Measurements from ENCODE around the gene MFNG.

DNA sequence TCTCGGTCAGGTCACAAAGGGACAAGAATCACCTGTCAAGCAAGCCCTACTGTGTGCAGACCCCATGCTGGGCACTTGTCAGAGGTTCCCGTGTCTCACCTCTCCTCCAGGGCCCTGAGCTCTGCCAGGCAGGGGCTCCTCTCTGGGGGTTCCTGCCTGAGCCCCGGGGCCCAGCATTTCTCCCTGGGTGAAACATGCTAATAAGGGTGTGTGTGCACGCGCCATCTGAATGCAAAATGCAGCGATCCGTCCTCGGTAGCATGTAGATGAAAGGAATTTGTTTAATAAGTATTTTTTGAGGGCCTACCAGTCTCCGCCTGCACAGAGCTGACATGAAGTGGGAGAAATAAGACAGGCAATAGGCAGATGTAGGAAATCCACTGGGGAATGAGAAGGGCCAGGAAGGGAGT is 64.7 kb downstream of the MFNG start:
- TF ChIP-seq, protein P1, sequence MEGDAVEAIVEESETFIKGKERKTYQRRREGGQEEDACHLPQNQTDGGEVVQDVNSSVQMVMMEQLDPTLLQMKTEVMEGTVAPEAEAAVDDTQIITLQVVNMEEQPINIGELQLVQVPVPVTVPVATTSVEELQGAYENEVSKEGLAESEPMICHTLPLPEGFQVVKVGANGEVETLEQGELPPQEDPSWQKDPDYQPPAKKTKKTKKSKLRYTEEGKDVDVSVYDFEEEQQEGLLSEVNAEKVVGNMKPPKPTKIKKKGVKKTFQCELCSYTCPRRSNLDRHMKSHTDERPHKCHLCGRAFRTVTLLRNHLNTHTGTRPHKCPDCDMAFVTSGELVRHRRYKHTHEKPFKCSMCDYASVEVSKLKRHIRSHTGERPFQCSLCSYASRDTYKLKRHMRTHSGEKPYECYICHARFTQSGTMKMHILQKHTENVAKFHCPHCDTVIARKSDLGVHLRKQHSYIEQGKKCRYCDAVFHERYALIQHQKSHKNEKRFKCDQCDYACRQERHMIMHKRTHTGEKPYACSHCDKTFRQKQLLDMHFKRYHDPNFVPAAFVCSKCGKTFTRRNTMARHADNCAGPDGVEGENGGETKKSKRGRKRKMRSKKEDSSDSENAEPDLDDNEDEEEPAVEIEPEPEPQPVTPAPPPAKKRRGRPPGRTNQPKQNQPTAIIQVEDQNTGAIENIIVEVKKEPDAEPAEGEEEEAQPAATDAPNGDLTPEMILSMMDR (IDR thresholded peaks at IDR 0.05): no peak
- no peak for TF ChIP-seq POLR2A (IDR thresholded peaks at IDR 0.05)
